Activated gamma-delta T cell (primary cell): ENCODE results near the gene TH.
"Not testable (repeated sequence)": the region's sequence is repeated elsewhere in the genome, so short reads cannot be mapped to it uniquely, and the experiment has no call there.

Experiments
- DNase-seq: peaks from one replicate; lab custom pipeline; 2025; lab: John Stamatoyannopoulos, UW

Gene TH

DNA sequence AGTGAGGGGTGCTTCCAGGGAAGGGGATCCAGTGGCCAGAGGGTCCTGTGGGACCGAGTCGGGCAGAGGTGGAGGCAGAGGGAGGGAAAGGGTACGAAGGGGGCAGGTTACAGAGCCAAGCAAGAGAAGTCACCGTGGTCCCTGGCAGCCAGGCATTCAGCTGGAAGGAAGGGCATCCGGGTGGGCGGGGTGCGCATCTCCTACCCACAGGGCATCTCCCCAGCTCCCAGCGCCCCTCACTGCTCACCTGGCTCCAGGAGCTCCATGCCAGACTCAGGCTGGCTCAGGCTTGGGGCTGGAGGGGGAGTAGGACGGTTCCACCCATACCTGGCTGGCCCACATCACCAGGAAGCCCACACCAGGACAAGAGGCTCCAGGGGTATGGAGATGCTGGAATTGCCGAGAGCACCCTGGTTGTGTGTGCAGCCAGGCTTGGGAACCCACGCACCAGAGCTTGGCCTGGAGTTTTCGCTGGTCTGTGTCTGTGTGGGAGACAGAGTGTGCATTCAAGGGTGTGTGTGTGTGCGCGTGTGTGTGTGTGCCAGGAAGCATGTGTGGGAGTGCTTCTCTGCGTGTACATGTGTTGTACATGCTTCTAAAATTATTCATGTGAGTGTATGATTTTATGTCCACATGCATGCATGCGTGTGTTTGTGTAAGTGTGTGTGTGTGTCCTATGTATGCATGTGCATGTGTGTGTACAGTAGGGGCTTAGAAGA lies 6.6 kb upstream of the TH start:
- DNase-seq = not testable (repeated sequence)

DNA sequence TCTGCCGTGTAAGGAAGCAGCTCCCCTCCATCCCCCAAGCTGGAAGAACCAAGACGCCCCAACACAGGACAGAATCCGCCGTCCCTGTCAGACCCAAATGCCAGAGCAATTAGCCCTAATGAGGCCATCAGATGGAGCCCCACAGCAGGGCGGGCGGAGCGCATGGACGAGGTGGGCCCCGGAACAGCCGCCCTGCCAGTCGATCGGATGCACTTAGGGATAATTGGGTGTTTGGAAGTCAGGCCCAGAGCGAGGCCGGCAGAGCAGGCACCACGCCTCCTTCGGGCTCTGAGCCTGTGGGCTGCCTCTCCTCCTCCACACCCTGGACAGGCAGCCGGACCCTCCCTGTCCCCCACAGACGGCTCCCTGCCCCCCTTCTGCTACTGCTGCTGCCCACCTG lies 5.5 kb upstream of the TH start:
- DNase-seq = no peak

DNA sequence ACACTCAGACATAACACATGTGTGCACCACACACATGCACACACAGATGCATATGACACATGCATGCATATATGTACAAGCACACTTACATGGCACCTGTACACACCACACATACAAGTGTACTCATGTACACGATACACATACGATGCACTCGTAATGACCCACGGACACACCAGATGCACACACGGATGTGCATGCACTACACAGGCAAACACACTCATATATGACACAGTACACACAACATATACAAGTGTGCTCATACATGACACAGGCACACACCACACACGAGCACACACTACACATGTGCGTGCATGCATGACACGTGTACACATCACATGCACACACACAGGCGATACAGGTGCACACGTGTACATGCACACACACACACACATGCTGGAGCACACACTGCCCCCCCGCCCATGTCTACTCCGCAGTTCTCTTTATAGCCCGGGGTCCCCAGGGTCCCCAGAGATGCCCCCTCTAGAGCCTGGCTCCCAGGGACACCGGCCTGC lies 4.8 kb upstream of the TH start:
- DNase-seq = no peak

DNA sequence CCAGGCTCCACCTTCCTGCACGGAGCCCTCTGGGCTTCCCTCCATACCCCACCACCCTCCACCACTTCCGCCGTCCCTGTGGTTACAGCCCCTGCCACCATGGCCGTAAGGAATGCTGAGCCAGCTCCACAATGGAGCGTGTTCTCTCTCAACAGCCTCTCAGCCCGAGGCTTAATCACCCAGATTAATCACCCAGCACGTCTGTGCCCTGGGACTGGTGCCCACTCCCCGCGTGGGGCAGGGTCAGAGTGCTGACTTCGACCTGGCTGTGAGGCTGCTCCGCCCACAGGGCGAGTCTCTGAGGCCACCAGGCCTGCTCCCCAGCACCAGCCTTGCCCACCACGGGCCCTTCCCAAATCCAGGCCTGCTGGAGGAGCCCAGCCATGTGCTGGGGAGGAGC lies 4.0 kb upstream of the TH start:
- no peak for DNase-seq

DNA sequence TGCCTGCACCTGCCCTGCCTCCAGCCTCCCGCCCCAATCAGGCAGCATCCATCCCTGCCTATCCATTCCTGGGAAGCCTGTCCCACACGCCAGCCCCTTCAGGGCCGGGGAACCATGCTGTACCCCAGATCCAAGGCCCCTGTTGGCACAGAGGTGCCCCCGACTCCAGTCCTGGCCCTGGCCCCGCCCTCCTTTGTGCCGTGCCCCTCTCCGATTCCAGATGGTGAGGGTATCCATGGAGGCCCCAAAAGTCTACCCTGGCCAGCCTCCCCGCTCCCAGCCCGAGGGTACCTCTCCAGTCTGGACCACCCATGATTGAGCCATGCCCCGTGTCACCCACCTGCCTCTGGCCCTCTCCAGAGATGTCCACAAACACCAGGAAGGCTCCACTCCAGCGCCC lies 2.7 kb upstream of the TH start:
- DNase-seq = no peak

DNA sequence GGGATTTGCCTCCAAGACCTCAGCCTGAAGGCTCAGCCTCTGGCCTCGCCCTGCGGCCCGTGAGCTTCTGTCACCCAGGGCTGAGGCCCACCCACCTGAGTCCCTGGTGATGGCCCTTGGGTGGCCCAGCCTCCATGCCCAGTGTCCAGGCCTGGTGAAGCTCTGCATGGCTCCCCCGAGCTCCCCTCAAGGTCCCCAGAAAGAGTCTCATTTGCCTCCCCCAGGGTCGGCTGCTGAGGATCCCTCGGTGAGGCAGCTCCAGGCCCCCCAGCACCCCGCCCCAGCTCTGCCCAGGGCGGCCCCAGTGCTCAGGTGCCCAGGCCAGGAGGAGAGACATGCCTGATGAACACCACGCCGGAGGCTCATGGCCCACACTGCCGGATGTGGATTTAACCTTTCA lies 2.1 kb upstream of the TH start:
- no peak for DNase-seq

DNA sequence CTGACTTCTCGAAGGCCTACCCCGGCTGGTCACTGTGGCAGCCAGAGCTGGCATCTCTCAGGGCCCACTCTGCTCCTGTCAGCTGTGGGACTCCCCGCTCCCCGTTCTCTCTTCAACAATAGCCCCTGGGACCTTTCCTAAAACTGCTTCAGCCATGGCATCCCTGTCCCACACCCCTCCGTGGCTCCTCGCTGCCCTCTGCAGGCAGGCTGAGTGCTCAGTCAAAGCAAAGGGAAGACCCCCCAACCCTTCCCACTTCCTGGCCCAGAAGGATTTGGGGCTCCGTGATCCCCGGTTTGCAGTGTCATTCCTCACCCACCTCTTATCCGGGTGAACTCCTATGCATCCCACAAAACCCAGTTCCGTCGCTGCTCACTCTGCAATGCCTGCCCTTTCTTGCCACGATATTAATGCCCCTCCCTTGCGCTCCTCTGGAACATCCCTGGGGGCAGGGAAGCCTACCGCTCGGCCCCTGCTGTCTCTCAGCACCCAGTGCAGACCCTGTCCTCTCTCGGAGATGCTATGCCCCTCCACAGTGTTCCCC lies 1.6 kb upstream of the TH start:
- DNase-seq = no peak

DNA sequence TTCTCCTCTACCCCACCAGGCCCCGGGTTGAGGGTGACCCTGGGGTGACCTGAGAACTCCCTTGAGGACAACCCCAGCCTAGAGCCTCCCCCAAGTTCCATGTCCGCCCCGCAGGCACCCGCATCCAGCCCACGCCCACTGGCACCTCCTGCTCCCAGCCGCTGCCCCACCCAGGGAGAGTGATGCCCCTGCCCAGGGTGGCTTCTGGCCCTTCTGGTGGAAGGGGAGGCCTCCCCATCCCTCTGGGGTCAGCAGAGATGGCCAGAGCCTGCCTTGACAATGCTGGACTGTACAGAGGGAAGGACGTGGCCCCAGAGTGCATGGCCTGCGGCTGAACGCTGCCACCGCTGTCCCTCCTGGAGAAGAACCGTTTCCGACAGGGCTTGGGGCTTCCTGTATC lies 1.1 kb upstream of the TH start:
- DNase-seq = no peak

DNA sequence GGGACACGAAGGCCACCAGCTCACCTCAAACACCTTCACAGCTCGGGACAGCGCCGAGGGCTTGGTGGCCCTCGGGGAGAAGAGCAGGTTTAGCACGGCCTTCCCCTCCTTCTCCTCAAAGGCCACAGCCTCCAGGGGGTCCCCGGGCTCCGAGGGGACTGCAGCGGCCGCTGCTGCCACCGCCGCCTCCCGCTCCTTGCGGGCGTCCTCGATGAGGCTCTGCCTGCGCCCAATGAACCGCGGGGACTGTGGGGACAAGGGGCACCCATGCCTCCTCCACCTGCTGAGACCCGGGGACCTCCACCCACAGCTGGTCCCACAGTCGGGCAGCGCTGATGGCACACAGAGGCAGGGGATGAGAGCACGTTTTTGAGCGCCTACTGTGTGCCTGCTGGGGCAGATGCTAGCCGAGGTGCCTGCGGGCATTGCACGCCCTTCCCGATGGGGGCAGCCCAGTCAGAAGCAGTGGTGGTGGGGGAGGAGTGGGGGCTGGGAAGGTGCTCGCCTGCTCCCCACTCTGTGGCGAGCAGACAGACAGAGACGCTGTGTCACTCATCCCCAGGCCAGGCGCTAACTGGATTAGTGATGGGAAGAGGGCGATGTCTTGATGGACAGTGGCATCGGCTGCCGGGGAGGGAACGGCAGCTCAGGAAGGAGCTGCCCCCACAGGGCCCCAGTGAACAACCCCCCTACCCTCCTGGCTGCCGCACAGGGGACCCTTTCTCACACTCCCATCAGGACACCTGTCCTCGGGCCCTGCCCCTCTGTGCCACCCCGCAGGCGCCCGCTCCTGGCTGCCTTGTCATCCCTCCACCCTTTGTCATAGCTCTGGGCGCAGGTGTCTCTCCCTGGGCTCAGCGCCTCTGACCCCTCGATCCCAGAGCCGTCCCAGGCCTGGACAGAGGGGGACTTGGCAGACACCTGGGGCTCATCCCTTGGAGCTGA lies 1.7 kb downstream of the TH start:
- DNase-seq = no peak

DNA sequence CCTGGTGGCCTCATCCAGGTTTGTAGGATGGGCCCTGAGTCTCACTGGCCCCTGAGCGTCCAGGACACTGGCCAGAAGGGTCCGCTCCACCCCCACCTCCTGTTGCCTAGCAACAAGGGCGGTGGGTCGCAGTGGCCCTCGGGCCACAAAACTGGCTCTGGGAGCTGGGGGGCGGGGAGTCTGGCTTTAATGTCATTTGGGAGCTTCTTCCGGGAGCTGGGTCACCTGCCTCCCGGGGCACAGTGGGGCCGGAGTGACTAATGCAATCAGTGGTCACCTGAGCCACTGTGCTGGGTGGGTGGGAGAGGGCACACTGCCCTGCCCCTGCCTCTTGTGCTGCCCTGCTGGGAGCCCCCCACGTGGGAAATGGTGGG lies 2.6 kb downstream of the TH start:
- no peak for DNase-seq

DNA sequence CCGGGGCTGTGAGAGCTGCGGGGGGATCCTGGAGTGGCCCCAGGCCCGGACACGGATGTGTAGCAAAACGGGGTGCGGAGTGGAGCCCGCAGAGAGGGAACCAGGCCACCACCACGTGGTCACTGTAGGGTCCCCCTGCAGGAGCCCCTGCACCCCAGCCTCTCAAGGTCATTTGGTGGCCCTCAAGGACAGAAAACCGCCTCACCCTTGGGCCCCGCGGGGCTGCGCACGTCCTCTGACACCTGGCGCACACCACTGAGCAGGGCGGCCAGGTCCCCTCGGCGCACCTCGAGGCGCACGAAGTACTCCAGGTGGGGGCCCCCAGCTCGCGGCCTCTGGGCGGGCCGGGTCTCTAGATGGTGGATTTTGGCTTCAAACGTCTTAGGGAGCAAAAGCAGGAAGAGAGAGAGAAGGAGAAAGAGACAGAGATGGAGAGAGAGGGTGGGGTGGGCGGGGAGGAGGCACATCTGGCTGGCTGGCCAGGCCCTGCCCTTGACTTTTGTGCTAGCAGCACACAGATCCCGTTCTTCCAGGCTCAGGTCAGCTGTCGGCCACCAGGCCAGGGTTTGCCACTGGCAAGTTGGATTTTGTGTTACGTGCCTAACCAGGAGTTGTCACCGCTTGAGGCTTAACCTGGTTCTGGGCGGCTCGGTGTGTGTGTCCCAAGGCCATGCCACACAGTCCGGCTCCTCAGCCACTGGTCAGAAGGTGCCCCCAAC lies 3.2 kb downstream of the TH start:
- DNase-seq = no peak

DNA sequence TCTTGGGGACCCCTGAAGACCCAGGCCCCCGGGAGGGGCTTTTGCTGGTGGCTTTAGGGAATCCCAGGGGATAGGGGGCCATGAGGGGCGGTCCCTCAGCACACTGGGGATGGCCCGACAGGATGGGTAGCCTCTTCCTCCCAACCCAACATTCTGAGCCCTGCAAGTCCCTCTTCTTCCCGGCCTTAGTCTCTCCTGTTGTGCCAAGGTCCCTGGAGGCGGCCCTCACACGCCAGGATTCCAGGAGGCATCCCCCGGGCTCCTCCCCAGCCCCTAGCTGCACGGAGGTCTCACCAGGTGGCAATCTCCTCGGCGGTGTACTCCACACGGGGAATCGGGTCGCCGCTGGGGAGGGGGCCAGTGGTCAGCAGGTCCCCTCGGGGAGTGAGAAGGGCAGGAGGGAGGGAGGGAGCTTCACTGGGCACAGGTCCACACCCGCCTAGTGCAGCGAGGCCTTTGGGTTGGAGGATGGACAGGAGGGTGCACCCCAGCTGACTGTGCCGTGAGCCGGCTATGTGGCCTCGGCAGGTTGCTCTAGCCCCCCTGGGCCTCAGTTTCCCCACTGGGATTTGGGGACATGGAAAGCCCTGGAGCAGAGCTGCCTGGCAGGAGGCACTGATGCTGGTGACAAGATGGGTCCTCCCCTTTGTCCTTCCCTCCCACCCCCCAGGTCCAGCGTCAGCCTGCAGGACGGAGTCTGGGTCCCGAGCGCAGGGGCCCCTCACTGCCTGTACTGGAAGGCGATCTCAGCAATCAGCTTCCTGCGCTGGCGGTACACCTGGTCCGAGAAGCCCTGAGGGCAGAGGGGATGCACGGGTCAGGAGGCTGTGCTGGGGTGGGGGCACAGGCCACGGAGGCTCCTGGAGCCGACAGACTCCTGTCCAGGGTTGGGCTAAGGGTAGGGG lies 4.2 kb downstream of the TH start:
- no peak for DNase-seq

DNA sequence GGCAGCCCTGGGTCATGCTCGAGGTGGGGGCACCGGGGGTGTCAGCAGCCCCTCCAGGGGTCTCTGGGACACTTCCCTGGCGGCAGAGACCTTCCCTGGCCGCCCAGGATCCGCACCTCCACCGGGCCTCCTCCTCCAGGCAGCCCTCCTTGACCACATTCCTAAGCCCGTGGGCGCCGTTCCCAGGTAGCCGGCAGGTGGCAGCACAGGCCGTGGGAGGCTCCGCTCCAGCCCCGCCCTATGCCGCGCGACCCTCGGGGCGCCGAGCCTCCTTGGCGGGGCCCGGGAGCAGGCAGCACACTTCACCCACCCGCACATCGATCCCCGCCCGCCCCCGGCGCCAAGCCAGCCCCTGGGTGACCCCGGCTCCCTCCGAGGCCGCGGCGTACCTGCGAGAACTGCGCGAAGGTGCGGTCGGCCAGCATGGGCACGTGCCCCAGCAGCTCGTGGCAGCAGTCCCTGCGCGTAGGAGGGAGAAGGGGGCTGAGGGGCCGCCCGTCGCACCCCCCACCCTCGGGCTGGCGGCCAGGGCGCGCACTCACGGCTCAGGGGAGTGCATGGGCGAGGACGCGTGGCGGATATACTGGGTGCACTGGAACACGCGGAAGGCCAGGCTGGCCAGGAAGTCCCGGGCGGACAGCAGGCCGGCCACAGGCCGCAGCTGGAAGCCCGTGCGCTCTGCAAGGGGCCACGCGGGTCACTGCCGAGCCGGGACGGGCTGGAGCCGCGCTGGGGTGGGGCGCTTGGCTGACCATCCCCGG lies 5.3 kb downstream of the TH start:
- no peak for DNase-seq

DNA sequence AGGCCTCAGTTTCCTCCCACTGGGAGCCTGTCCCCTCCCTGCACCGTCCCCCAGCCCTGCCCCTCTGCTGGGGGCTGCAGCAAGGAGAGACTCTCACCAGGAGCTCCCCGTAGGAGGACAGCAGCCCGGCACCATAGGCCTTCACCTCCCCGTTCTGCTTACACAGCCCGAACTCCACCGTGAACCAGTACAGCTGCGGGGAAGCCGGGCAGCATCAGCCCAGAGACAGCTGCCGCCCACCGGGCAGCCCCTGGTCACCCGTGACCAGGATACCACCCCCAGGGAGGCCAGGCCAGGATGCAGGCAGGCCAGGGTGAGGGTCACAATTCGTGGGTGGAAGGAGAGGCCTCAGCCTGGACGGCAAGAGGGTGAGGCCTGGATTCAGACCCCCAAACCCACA lies 6.0 kb downstream of the TH start:
- DNase-seq = no peak

DNA sequence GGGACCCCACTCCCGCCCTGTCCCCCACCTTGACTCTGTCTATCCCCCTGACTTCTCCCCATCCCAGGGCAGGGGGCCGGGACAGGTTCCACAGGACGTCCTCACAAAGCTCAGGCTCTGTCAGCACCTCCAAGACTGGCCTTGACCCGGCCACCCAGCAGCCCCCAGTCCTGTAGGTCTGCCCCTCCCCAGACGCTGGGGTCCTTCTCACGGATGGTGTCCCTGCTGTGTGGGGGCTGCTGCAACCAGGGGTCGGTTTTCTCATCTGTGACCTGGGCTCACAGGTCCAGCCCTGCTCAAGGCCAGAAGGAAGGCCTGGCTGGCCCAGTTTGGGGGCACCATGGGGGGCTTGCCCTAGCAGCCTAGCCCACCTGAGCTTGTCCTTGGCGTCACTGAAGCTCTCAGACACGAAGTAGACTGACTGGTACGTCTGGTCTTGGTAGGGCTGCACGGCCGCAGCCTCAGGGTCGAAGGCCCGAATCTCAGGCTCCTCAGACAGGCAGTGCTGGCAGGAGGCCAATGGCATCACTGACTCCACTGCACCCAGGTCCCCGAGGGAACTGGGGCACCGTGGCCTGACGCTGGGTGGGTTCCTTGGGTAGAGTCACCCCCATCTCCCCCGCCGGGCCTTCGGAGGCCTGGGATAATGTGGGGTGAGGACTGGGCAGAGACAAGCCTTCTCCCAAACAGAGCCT lies 6.6 kb downstream of the TH start:
- DNase-seq = no peak

DNA sequence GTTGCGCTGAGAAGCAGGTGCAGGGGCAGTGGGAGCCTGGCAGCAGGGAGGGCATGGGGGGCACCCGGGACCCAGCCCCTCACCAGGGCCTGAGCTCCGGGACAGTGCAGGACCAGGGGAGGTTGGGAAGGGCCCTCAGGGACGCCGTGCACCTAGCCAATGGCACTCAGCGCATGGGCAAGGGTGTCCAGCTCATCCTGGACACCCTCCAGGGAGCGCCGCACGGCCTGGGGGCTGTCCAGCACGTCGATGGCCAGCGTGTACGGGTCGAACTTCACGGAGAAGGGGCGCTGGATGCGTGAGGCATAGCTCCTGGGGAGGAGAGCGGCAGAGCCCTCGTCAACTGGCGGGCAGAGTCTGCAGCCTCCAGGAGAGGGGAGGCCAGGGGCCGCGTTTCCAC lies 7.5 kb downstream of the TH start:
- DNase-seq = no peak

DNA sequence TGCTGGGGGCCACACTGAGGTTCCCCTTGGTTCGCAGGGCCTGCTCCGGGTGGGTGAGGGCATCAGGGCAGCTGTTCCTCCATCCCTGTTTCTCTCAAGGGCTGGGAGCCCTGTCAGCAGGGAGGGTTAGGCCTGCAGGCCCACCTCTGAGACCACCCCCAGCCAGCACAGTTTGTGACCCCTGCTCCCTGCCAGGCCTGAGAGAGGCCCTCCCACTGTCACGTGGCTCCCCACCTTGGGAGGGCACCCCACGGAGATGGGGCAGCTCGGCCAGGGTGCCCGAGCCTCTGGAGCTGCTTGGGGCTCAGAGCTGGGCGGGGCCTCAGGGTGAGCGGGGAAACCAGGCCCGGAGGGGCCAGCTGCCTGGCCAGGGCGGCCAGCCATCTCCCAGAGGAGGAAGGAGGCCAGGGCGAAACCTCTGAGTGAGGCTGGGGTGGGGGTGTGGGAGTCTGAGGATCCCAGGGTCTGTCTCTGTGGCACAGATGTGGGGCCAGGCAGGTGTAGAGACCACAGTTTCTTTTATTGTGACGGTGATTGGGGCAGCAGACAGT lies 8.1 kb downstream of the TH start:
- DNase-seq = no peak

DNA sequence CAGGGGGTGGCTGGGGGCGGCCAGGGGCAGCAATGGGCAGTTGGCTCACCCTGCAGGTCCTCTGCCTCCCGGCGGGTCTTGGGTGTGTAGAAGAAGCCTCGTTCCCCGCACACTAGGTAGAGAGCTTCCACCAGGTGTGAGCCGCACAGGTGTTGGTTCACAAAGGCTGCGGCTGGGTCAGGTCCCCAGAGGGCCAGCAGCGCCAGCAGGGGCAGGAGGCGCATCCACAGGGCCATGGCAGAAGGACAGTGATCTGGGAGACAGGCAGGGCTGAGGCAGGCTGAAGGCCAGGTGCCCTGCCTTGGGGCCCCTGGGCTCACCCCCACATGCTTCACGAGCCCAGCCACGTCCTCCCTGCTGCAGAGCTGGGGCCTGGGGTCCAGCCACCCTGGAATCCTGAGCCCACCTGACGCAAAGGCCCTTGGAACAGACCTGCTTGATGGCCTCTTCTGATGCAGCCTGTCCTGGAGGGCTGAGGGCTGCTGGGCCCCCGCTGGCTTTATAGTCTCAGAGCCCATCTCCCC lies 10.8 kb downstream of the TH start, which contains the start of gene INS:
INS (minus strand) TSS at position 474 of the 524 bp plus-strand sequence; CDS start at position 236, 238 bp downstream.
- no peak for DNase-seq
